HG03066 (cell line): Measurements from ENCODE around the gene GNPDA1.
A peak's percentile ranks its signal among the peaks of the same experiment; 100 is the strongest.

Experiments used
- ATAC-seq: cut with Tn5 transposase; IDR thresholded peaks from one replicate; pipeline ENCODE4 v1.9.1; 2021; ENCODE audit warnings: low read depth; ENCODE audit not compliant: unreplicated experiment

GNPDA1 gene

DNA sequence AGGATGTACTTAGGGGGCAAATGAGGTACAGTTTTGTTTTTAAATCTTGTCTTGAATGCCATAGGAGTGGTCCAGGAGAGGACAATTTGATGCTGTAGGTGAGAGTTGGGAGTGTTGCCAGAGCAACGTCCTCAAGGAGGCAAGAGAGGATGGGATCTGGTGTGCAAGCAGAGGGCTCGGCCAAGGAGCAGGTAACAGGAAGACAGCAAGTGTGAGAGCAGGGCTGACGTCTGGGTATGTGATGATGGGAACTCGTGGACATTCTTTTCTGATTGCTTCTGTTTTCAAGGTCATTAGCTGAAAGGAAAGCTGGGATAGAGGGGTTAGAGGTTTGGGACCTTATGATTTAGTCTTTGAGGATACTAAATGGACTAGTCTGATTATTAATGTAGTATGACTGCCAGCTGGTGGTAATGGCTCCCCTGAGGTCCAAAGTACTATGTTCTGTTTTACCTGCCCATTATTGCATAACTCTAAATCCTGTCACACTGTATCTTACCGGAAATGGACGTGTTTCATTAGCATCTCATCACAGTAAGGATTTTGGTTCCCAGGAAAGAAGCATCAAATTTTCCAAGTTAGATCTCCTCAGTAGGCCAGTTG is 15.4 kb downstream of the GNPDA1 start:
- ATAC-seq: no peak

DNA sequence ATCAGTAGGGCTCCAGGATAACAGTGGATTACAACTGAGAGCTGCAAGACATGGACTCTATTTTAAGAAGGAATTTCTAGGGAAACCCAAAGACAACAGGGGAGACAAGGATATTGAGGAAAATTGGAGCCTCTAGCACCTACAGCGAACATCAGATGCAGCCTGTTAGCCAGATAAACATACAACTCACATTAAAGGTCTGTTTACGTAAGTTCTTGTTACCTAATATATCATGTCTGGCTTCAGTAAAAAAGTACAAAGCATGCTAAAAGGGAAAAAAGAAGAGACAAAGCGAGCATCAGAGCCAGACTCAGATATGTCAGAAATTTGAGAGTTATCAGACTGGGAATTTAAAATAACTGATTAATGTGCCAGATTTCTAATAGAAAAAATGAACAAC is 17.2 kb downstream of the GNPDA1 start:
- no peak for ATAC-seq

DNA sequence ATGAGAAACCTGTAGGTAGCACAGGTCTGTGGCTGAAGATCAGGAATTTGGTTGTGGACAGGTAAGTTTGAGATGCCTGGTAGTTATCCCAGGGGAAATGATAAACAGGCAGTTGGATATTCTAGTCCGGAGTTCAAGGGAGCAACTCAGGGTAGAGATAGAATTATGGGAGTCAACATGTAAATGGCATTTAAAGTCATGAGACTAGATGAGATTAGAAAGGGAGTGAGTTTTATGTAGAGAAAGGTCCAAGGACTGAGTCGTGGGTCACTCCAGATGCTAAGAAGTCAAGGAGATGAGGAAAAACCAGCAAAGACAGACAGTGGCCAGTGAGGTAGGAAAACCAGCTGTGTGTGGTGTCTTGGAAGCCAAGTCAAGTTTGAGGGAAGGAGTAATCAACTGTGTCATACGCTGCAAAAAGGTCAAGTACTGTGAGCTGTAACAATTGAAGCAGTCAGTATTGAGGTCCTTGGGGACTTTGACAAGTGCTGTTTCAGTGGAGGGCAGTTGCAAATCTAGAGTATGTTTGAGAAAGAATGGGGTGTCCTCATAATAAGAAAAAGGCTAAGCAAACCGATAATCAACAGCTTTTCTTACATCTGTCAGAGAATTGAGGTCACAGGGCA is 18.2 kb downstream of the GNPDA1 start:
- no peak for ATAC-seq

DNA sequence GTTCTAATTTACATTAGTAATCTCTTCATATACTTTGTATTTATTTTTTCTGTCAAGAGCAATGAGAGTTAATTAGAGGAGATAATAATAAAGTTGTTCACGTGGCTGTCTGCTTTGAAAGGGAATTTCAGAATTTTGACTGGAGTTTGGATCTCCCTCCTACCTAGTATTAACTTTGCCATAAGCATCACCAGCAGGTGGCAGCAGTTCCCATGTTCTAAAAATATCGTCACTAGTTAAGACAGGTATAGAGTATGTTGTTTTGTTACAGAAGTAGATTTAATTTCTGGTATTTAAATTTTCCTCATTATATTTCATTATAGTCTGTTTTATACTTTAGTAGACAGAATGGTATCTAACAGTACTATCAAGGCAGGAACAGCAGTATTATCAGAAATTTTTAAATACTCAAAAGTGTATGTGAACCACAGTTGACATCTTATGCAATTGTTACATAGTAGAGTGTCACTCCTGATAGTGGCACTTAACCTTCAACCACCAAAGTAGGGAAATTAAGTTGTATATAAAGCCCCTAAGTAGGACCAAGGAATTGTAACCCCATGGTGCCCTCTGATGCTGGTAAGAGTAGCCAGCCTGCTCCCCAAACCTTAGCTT is 20.4 kb downstream of the GNPDA1 start:
- ATAC-seq: no peak

- ATAC-seq: no peak
These were observed 23.1 kb downstream of the GNPDA1 start for GRCh38 chr5:141989720-141990119.

DNA sequence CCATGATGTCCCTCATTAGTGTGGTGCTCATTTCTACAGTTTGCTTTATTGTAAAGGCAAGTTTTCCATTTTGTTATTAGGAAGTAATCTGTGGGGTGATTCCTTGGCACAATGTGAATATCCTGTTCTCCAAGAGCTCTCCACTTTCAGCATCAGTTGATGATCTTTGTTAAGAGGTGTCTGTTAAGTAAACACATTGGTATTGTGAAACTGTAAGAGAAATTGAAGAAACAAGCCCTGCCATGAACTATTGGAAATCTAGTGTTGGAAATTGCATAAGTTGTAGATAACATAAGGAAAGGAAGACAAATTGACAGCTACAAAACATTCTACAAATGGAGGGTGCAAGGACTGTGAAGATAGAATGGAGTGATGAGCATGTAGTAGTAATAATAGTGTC is 26.8 kb downstream of the GNPDA1 start:
- ATAC-seq: no peak

- ATAC-seq: no peak
These were observed 30.2 kb downstream of the GNPDA1 start for GRCh38 chr5:141982626-141983025.

GRCh38 chr5:141978389-141978788 is 34.4 kb downstream of the GNPDA1 start:
- no peak for ATAC-seq

GRCh38 chr5:141976176-141976575 is 36.7 kb downstream of the GNPDA1 start:
- no peak for ATAC-seq

- ATAC-seq: no peak
These were observed 38.8 kb downstream of the GNPDA1 start for GRCh38 chr5:141973871-141974595.

DNA sequence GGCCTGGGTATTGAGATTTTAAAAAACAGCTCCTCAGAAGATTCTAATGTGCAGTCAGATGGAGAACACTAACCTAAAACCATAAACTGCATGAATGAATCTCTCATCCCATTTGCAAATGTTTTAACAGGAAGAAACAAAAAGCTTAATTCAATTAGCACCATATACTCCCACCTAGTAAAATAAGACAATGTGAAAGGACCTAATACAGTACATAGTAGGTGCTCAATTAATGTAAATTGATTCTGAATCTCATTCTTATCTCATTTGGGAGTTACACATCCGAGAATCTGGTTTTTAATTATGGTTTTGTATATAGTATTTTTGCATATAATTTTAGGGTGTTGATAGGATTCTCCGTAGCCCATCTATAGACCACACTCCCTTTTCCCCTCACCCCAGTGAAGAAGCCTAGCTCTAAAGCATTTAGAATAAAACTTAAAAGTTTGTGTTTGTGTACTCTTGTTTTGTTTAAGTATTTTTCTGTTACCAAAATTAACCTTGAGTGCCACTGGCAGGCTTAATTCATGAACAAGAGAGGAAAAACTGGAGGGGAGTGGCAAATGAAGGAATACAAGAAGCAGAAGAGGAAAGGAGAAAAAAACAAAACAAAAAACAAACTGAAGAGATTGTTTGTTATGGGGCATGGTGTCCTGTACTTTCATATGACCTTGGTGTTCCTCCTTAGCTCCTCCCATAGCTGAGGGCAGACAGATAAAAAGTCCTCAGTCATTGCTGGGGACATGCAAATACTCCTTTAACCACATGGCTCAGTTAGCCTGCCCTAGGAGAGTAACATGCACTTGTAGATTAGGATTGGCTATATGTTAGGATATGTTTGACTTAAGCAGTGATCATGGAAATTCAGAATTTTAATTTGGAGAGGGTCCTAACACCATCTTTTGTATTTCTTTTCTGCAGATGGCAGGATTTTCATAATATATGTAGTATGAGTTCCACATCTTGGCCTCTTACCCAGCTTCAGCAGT is 42.8 kb downstream of the GNPDA1 start:
- ATAC-seq: peak; percentile 61

DNA sequence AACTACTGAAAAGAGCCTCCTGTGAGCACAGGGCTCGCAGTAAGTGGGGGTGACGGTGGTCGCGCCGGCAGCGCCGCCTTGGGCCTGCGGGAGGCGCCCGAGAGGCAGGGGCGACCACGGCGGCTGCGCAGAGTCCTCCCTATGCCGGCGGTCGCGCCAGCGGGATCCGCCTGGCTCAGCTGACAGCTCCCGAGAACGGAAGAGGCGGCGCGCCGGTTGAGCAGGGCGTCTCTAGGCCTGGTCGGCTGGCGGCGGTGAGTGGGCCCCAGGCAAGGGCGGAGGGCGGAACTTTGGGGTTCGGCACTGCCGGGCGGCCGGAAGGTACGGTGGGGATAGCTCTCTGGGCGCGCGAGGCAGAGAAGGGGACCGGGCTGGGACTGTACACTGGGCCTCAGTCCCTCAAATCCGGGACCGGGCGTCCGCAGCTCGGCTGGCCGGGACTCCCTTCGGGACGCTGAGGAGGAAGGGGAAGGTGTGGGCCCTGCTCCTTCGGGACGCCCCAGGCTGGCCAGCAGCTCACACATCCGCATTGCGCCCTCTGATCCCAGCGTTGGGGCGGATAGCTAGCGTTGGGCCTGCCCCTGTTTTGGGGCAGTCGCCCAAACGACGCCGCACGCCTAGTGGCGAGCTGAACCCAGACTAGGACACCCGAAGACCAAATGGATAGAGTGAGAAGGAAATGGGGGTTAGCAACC is 43.8 kb downstream of the GNPDA1 start, which contains the start of gene RNF14:
RNF14 (plus strand) TSS at position 192 of the 695 bp plus-strand sequence. CDS start 4,484 bp downstream, outside the sequence.
- peak; percentile 87 for ATAC-seq

GRCh38 chr5:141966963-141967333 is 45.9 kb downstream of the GNPDA1 start:
- no peak for ATAC-seq

DNA sequence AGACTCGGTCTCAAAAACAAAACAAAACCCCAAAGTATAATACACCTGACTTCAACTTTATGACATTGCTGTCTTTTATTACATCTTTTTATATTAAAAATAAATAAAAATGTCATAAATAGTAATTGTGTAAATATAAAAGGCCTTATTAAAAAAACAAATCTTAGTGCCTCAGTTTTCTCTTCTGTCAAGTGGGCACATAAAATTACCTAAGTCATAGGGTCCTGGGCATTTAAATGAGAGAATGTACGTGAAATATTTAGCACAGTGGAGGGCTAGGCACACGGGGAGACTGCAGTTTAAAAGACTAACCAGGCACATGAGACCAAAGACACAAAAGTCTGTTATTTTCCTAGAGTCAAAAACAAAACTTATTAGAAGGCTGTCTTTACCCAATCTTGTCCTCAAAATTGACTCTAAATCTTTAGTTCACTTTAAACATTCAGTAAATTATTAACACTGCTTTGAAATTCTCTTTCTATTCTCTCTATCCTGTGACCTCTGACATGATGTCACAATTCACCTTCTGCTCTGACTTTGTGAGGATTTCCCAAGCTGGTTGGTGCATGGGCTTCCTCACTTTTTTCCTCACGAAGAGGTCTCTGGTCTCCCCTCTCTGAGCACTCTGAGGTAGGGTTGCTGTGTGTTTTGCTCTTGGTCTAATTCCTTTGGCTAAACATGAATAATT is 46.4 kb downstream of the GNPDA1 start:
- ATAC-seq: no peak

DNA sequence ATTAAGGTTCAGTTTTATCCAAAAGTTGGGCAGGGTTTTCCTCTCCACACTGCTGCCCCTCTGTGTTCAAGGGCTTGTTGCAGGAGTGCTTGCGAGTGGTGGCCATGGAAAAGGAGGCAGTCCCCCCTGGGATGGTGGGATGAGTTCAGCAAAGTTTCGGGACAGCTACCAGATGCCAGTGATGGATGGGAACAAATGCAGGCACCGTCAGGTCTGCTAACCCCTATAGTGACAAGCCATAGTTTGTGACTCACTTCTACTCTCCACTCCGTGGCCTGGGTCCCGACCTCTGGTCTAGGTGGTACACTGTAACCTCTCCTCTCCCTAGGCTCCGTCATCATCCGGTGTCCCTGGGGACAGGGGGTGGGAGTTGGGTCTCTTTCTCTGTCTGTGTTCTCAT is 47.8 kb downstream of the GNPDA1 start:
- ATAC-seq: no peak

DNA sequence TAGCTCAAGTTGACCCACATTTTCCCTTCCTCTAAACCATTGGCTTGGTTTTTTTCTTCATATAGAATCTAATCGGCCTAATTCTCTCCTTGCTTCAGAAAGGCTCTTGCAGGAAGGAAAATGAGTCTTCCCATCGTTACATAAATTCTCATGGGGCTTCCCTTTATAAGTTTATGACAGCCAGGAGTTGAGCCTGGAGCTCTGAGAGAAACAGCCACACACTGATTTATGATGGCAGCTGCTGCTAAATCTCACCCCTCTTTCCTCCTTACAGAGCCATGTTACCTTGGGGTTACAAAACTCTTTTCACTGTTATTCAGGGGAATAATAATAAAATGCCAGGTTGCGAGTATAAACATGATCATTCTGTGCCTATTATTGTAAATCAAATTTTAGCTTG is 49.1 kb downstream of the GNPDA1 start:
- ATAC-seq: no peak

GRCh38 chr5:141961466-141961865 is 51.4 kb downstream of the GNPDA1 start:
- no peak for ATAC-seq

- peak; percentile 96 for ATAC-seq
These were observed 52.1 kb downstream of the GNPDA1 start for GRCh38 chr5:141960449-141961323.
